ENCODE results near the gene CALML3. TPM values are rescaled to one million over a fixed set of nuclear protein-coding genes. Genes with fewer than 3 reads are reported as not detected.

Gene CALML3
- total RNA-seq, 1 donor from 2014 or later = not detected

DNA sequence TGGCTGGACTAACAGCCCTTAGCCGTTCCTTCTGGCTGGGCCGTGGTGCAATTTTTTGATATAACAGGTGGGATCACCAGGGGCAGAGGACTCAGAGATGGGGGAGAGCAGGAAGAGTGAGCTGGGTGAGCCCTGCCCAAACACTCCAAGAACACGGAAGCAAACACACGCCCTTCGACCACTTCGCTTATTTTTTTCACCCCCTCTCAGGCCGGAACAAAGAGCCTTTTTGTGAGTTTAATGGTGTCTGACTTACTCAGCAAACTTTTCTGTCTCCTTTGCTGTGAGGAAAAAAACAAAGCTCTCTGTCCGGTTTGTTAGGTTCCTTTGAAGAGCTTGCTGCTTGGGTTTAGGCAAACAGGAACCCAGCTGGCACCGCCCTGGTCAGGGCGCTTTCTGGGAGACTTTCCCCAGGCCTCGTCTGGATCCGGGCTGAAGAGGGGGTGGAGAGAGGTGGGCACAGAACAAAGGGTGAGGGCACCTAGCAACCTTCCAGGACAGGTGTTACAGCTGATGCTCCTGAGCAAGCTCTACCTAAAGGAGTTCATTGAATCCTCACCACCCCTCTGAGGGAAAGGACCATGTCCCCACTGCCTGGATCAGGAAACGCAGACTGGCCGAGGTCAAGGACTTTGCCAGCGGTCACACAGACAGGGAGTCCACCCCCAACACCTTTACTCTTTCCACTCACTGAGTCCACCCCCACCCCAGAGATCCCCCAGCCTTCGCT lies 23.3 kb downstream of the CALML3 start:
- DNase-seq (ENCODE audit: low read depth) = no peak

GRCh38 chr10:5549462-5550249 lies 24.9 kb downstream of the CALML3 start:
- H4K20me1 ChIP-seq (ENCODE audit: insufficient read depth, low read length) = no peaks in the 10 kb centered on the region
- peak overlapping the region; percentile 77 for H3K4me2 ChIP-seq (ENCODE audit: low read length)
- no peak for DNase-seq (ENCODE audit: low read depth)
- Mint-ChIP-seq H3K27ac (ENCODE audit: unreplicated experiment) (peak overlapping the region; percentile 58), H3K4me3 (ENCODE audit: unreplicated experiment) (no peak overlapping the region), H3K4me1 (ENCODE audit: low read depth, unreplicated experiment) (peaks cover 42% of the 10 kb centered on the region), H3K9me3 (ENCODE audit: unreplicated experiment) (no peaks in the 10 kb centered on the region), H3K27me3 (ENCODE audit: low read depth, unreplicated experiment) (no peaks in the 10 kb centered on the region), H3K36me3 (ENCODE audit: low read depth, unreplicated experiment) (no peaks in the 10 kb centered on the region)
- no peaks in the 10 kb centered on the region for H3K79me2 ChIP-seq (ENCODE audit: insufficient read depth, low read length)
- FAIRE-seq = no peak
- H2AFZ ChIP-seq (ENCODE audit: low read depth, low read length) = no peak overlapping the region
- no peaks in the 10 kb centered on the region for H3K27me3 ChIP-seq (ENCODE audit: insufficient read depth, low read length)
- peak overlapping the region; percentile 65 for H3K9ac ChIP-seq (ENCODE audit: low read length)
- H3K4me3 ChIP-seq (ENCODE audit: insufficient read depth, low read depth, low read length) = no peak overlapping the region
- no peaks in the 10 kb centered on the region for H3K9me3 ChIP-seq (ENCODE audit: insufficient read depth, low read depth, low read length)
- TF ChIP-seq, protein P1, sequence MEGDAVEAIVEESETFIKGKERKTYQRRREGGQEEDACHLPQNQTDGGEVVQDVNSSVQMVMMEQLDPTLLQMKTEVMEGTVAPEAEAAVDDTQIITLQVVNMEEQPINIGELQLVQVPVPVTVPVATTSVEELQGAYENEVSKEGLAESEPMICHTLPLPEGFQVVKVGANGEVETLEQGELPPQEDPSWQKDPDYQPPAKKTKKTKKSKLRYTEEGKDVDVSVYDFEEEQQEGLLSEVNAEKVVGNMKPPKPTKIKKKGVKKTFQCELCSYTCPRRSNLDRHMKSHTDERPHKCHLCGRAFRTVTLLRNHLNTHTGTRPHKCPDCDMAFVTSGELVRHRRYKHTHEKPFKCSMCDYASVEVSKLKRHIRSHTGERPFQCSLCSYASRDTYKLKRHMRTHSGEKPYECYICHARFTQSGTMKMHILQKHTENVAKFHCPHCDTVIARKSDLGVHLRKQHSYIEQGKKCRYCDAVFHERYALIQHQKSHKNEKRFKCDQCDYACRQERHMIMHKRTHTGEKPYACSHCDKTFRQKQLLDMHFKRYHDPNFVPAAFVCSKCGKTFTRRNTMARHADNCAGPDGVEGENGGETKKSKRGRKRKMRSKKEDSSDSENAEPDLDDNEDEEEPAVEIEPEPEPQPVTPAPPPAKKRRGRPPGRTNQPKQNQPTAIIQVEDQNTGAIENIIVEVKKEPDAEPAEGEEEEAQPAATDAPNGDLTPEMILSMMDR (IDR thresholded peaks at IDR 0.05; ENCODE audit: insufficient read depth, low read depth, low read length) = no peak
- no peak for TF ChIP-seq EZH2 (IDR thresholded peaks at IDR 0.05; ENCODE audit: insufficient read depth, low read length)
- peak overlapping the region; percentile 74 for H3K27ac ChIP-seq (ENCODE audit: low read depth, low read length)
- no peaks in the 10 kb centered on the region for H3K36me3 ChIP-seq (ENCODE audit: insufficient read depth, low read length)
- H3K4me1 ChIP-seq (ENCODE audit: insufficient read depth, low read length) = peaks cover 87% of the 10 kb centered on the region

More for the DNA sequence above, 23.3 kb downstream of the CALML3 start:
- Histone ChIP-seq H3K4me3 (ENCODE audit: insufficient read depth, low read depth, low read length) (peak overlapping the region; percentile 25), H3K27me3 (ENCODE audit: insufficient read depth, low read length) (no peaks in the 10 kb centered on the region), H2AFZ (ENCODE audit: low read depth, low read length) (peak overlapping the region; percentile 63), H3K9ac (ENCODE audit: low read length) (peak overlapping the region; percentile 66), H3K79me2 (ENCODE audit: insufficient read depth, low read length) (no peaks in the 10 kb centered on the region), H3K9me3 (ENCODE audit: insufficient read depth, low read depth, low read length) (no peaks in the 10 kb centered on the region), H3K4me2 (ENCODE audit: low read length) (peak overlapping the region; percentile 77), H3K36me3 (ENCODE audit: insufficient read depth, low read length) (no peaks in the 10 kb centered on the region), H3K4me1 (ENCODE audit: insufficient read depth, low read length) (peaks cover 74% of the 10 kb centered on the region), H3K27ac (ENCODE audit: low read depth, low read length) (peak overlapping the region; percentile 74), H4K20me1 (ENCODE audit: insufficient read depth, low read length) (no peaks in the 10 kb centered on the region)
- no peak overlapping the region for H3K27ac Mint-ChIP-seq (ENCODE audit: unreplicated experiment)
- no peak for TF ChIP-seq EZH2 (IDR thresholded peaks at IDR 0.05; ENCODE audit: insufficient read depth, low read length)
- TF ChIP-seq, protein P1 (IDR thresholded peaks at IDR 0.05; ENCODE audit: insufficient read depth, low read depth, low read length) = no peak
- no peaks in the 10 kb centered on the region for H3K27me3 Mint-ChIP-seq (ENCODE audit: low read depth, unreplicated experiment)
- no peaks in the 10 kb centered on the region for H3K36me3 Mint-ChIP-seq (ENCODE audit: low read depth, unreplicated experiment)
- H3K4me3 Mint-ChIP-seq (ENCODE audit: unreplicated experiment) = no peak overlapping the region
- FAIRE-seq = no peak
- peaks cover 3% of the 10 kb centered on the region for H3K9me3 Mint-ChIP-seq (ENCODE audit: unreplicated experiment)
- peaks cover 33% of the 10 kb centered on the region for H3K4me1 Mint-ChIP-seq (ENCODE audit: low read depth, unreplicated experiment)
